DND-41 (cell line): ENCODE data around the gene PEMT.

ENCODE experiments used
- EZH2 ChIP-seq: IDR thresholded peaks from 3 replicates; pipeline ENCODE4 v1.6.1; 2012; ENCODE audit warnings: borderline replicate concordance, low read depth, mild to moderate bottlenecking, moderate library complexity, low read length, inconsistent platforms; ENCODE audit not compliant: severe bottlenecking
- TF ChIP-seq, protein P1 (sequence below): IDR thresholded peaks from 2 replicates; pipeline ENCODE4 v1.5.1; 2012; ENCODE audit warnings: borderline replicate concordance, low read length, moderate library complexity, mild to moderate bottlenecking; ENCODE audit not compliant: poor library complexity, severe bottlenecking; ENCODE audit errors: extremely low read depth

DNA sequence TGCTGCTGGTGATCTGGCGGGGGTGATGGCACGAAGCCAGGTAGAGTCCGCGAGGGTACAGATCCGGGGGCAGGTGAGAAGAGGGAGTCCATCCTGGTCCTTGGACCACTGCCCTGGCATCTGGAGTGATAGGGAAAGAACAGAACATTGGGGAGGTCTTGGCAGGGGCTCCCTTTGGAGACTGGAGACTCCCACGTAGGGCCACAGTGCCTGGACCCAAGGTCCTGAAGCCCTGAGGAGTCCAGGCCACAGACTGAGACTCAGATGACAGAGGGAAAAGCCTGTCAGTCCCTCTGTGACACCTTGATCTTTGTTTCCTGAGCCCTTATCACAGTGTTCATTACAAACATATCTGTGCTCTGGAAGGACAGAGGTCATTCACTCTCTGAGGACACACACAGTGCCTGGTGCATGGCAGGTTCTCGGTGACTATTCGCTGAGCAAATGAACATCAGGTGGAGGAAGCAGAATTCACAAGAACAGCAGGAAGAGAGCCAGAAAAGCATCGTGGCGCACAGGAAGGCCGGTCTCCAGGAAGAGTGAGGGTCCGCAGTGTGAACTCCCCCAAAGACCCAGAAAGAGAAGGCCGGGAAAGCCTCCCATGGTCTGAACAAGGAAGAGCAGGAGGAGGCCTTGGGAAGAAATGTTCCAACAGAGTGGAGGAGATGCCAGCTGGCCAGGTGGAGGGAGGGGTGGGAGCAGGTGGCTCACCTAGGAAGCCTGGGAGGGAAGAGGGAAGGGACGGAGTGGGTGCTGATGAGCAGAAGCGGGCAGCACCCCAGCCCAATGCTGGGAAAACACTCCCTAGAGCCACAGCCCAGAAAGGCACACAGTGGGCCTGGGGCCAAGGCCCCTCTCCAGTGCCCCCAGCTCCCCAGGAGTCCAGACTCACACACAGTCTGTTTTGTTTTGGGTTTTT, 20.5 kb downstream of the PEMT start:
- TF ChIP-seq, protein P1, sequence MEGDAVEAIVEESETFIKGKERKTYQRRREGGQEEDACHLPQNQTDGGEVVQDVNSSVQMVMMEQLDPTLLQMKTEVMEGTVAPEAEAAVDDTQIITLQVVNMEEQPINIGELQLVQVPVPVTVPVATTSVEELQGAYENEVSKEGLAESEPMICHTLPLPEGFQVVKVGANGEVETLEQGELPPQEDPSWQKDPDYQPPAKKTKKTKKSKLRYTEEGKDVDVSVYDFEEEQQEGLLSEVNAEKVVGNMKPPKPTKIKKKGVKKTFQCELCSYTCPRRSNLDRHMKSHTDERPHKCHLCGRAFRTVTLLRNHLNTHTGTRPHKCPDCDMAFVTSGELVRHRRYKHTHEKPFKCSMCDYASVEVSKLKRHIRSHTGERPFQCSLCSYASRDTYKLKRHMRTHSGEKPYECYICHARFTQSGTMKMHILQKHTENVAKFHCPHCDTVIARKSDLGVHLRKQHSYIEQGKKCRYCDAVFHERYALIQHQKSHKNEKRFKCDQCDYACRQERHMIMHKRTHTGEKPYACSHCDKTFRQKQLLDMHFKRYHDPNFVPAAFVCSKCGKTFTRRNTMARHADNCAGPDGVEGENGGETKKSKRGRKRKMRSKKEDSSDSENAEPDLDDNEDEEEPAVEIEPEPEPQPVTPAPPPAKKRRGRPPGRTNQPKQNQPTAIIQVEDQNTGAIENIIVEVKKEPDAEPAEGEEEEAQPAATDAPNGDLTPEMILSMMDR, result no peak
- TF ChIP-seq EZH2, result no peak
